Osteocyte (in vitro differentiated cells): ENCODE measurements around the gene PRKAR2A. TPM values are rescaled to one million over a fixed set of nuclear protein-coding genes. Genes with fewer than 3 reads are reported as not detected.

Experiments
- DNase-seq: peaks from one replicate; pipeline ENCODE4 v3.0.0; 2021; ENCODE audit warnings: mixed read lengths; ENCODE audit not compliant: unreplicated experiment; ENCODE audit errors: extremely low spot score
- H3K27ac Mint-ChIP-seq: one replicate; pipeline ENCODE4 v1.8.0; 2021; ENCODE audit warnings: mild to moderate bottlenecking, mixed read lengths; ENCODE audit not compliant: unreplicated experiment
- H3K27me3 Mint-ChIP-seq: one replicate; pipeline ENCODE4 v1.8.0; 2021; ENCODE audit warnings: mixed read lengths; ENCODE audit not compliant: unreplicated experiment
- H3K36me3 Mint-ChIP-seq: one replicate; pipeline ENCODE4 v1.8.0; 2021; ENCODE audit warnings: mixed read lengths; ENCODE audit not compliant: unreplicated experiment
- H3K4me1 Mint-ChIP-seq: one replicate; pipeline ENCODE4 v1.8.0; 2021; ENCODE audit warnings: mixed read lengths; ENCODE audit not compliant: unreplicated experiment
- H3K4me3 Mint-ChIP-seq: one replicate; pipeline ENCODE4 v1.8.0; 2021; ENCODE audit warnings: mild to moderate bottlenecking, moderate library complexity, mixed read lengths; ENCODE audit not compliant: unreplicated experiment
- H3K9me3 Mint-ChIP-seq: one replicate; pipeline ENCODE4 v1.8.0; 2021; ENCODE audit warnings: mixed read lengths; ENCODE audit not compliant: unreplicated experiment
- CTCF ChIP-seq: fragments of 200-600 bp; sonication (generic); IDR thresholded peaks from 2 replicates; pipeline ENCODE4 v1.5.0; 2021; ENCODE audit warnings: antibody characterized with exemption, mild to moderate bottlenecking, moderate library complexity
- total RNA-seq: library from RNA; stranded (reverse); gene quantifications from 2 replicates; pipeline ENCODE4 v1.2.1, GENCODE V29; 2021

PRKAR2A gene
- total RNA-seq, 1 donor from 2014 or later = 61.6 TPM

DNA sequence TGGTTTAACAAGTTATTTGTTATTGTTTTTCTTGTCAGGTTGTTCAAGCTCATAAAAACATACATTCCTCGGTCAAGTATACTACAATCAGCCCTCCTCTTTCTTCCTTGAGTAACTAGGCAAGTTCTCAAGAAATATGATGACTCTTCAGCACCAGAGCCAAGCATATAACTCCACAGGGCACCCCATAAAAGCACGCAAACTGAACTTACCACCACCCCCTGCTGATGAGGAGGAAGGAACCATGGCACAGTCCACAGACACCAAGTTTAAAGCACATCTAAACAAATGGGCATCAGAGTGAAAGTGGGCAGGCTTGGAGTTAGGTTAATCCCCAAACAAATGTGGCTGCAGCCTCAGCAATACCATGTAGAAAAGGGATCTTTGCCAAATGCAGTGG lies 135.9 kb downstream of the PRKAR2A start:
- TF ChIP-seq CTCF = no peak
- DNase-seq = no peak
- Mint-ChIP-seq H3K4me1 (peaks cover 55% of the 10 kb centered on the region), H3K36me3 (peaks cover 23% of the 10 kb centered on the region), H3K27me3 (no peaks in the 10 kb centered on the region), H3K4me3 (no peak overlapping the region), H3K27ac (peak overlapping the region; percentile 50), H3K9me3 (no peaks in the 10 kb centered on the region)

GRCh38 chr3:48709051-48709461 lies 138.6 kb downstream of the PRKAR2A start:
- no peak overlapping the region for H3K4me3 Mint-ChIP-seq
- H3K4me1 Mint-ChIP-seq = peaks cover 40% of the 10 kb centered on the region
- peaks cover 24% of the 10 kb centered on the region for H3K36me3 Mint-ChIP-seq
- no peaks in the 10 kb centered on the region for H3K9me3 Mint-ChIP-seq
- no peaks in the 10 kb centered on the region for H3K27me3 Mint-ChIP-seq
- H3K27ac Mint-ChIP-seq = peak overlapping the region; percentile 60
- no peak for DNase-seq
- no peak for TF ChIP-seq CTCF

- no peak for DNase-seq
- Mint-ChIP-seq H3K9me3 (no peaks in the 10 kb centered on the region), H3K27me3 (no peaks in the 10 kb centered on the region), H3K4me1 (peaks cover 42% of the 10 kb centered on the region), H3K36me3 (peaks cover 24% of the 10 kb centered on the region), H3K27ac (peak overlapping the region; percentile 60), H3K4me3 (no peak overlapping the region)
- TF ChIP-seq CTCF = no peak
Observed at GRCh38 chr3:48708481-48708889, 139.2 kb downstream of the PRKAR2A start.

- no peak for DNase-seq
- no peak overlapping the region for H3K27ac Mint-ChIP-seq
- H3K27me3 Mint-ChIP-seq = no peaks in the 10 kb centered on the region
- no peak for TF ChIP-seq CTCF
- H3K36me3 Mint-ChIP-seq = peaks cover 29% of the 10 kb centered on the region
- H3K4me1 Mint-ChIP-seq = peaks cover 38% of the 10 kb centered on the region
- no peaks in the 10 kb centered on the region for H3K9me3 Mint-ChIP-seq
- no peak overlapping the region for H3K4me3 Mint-ChIP-seq
Observed at GRCh38 chr3:48707157-48707556, 140.5 kb downstream of the PRKAR2A start.

DNA sequence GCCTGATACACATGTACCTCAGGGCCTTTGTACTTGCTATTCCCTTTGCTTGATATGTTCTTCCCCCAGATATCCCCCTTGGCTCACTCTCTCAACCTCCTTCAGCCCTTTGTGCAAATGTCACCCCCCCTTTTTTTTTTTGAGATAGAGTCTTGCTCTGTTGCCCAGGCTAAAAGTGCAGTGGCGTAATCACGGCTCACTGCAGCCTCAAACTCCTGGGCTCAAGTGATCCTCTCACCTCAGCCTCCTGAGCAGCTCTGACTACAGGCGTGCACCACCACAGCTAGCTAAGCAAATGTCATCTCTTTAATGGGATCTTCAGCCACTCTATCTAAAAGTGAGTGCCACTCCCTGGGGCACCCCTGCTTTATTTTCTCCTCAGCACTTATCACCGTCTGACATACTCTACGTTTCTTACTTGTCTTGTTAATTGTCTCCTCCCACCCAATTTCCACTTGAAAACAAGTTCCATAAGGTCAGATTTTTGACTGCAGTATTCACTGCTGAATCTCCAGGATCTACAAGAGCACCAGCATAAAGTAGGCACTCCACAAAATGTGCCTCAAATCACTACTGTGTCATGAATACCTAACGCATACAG lies 145.3 kb downstream of the PRKAR2A start:
- no peaks in the 10 kb centered on the region for H3K9me3 Mint-ChIP-seq
- H3K36me3 Mint-ChIP-seq = peaks cover 26% of the 10 kb centered on the region
- no peak overlapping the region for H3K27ac Mint-ChIP-seq
- no peaks in the 10 kb centered on the region for H3K27me3 Mint-ChIP-seq
- peaks cover 18% of the 10 kb centered on the region for H3K4me1 Mint-ChIP-seq
- no peak for DNase-seq
- TF ChIP-seq CTCF = no peak
- H3K4me3 Mint-ChIP-seq = no peak overlapping the region
